Right hindlimb (tissue), 1 donor: ENCODE measurements around the gene CHMP2A.
"Not testable (repeated sequence)": the region's sequence is repeated elsewhere in the genome, so short reads cannot be mapped to it uniquely, and the experiment has no call there.

Experiments
- DNase-seq: peaks from one replicate; pipeline ENCODE4 v3.0.0-alpha.2; 2018

Gene CHMP2A

DNA sequence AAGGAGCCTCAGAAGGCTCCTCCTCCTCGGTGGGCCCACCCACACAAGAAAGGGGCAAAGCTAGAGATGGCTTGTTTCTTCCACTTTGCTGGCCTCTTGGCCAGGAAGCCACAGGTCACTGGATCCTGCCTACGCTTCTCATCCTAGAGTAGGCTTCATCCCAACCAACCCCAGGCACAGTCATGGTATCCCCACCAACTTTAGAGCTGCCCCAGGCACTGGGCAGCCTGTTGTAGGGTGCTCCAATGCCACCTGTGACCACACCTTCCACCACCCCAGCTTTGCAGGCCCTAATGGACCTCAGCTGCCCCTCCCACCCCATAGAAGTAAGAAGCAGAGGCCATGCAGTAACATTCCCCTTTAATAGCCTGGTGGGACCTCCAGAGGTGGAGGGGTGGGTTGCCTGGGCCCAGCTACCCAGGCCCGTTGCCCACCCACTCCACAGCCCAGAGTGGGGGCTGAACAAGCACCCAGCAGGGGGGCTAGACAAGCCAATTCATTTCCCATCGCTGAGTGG lies 522 bp upstream of the CHMP2A start:
- no peak for DNase-seq

DNA sequence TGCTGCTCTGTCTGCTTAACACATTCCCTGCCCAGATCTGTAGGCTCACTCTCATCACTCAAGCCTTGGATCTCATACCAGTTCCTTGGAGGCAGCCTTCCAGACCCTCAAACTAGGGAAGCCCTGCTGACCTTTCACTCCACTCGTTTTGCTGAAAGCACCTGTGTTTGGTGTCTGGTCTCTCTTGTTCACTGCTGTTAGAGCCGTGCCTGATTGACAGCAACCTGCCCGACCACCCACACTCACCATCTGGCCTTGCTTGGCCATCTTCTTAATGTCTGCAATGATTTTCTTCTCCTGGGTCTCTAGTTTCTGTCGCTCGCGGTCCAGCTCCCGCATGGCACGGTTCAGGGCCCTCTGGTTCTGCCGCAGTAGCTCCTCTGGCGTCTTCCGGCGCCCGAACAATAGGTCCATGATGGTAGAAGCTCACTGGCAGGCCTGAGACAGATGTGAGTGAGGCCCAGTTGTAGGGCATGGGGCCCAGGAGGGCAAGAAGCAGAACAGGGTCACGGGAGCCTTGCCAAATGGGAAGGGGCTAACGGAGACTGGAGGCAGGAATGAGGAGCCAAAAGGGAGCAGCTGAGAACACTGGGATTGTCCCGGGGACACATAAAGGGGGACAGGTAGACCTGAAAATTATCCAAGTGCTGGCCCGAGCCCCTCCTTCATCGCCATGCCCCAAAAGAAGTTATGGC lies 959 bp downstream of the CHMP2A start:
- DNase-seq = peak; percentile 33

DNA sequence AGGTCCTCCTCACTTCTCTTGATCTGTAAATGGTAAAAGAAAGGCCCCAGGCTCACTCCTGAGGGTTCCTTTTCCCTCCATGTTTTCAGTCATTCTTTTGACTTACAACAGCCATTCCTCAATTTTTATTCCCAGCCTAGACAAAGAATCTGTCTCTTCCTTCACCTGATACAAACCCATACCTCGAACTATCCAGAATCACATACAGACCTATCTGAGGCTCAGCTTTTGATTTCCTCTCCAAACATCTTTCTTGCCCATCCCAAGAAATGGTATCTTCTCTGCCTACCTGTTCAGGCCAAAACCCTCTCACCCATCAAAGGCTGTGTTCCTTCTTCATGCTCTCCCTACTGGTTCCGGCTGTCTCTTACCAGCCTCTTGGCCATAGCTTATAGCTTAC lies 2.2 kb downstream of the CHMP2A start:
- DNase-seq = no peak

DNA sequence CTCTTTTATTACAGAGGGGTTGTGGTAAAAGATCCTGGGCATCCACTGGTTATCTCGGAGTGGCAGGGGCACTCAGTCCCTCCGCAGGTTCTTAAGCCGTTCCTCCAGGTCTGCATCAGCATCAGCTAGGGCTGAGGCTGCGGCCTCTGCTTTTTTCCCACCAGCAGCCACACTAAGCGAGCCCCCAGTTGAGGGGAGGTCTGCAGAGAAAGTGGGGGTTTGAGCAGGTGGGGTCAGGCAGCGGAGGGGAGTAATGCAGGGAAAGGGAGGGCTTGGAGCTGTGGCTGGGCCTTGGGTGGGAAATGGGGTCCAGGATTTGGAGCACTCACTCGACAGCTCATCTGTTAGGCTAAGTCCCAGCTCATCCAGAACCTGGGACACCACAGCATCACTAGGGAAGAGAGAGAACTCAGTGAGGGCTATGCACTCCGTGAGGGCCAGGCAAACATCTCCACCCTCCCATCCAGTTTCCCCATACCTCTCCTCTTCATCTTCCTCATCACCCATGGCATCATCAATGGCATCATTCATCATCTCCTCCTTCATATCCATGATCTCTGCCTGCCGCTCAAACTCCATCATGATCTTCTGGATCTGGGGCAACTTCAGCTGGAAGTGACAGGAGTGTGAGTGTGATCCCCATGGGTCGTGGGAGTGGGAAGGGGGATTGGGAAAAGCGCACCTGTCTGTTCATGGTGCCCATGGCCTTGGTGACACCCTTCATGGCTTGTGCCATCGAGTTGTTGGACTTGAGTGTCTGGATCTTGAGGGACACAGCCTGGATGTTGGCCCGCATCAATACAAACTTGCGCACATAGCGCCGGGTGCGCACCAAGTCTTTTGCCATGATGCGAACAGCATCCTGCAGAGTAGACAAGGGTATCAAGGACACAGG lies 3.1 kb downstream of the CHMP2A start:
- no peak for DNase-seq

DNA sequence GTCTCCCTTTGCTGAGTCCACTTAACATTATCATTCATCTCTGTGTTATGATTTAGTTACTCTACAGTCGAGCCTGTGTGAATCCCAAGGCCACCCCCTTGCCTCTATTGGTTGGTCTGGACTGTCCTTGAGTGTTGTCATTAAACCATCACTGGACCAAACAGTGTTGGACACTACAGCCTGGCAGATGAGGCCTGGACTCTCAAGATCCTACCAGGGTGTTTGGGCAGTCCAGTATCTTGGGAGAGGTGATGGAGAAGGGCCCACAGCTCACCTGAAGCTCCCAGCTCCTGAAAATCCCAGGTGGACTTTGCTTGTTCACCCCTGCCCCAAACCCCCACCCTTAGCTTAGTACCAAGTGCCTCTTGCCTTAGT lies 3.8 kb downstream of the CHMP2A start:
- DNase-seq = no peak

DNA sequence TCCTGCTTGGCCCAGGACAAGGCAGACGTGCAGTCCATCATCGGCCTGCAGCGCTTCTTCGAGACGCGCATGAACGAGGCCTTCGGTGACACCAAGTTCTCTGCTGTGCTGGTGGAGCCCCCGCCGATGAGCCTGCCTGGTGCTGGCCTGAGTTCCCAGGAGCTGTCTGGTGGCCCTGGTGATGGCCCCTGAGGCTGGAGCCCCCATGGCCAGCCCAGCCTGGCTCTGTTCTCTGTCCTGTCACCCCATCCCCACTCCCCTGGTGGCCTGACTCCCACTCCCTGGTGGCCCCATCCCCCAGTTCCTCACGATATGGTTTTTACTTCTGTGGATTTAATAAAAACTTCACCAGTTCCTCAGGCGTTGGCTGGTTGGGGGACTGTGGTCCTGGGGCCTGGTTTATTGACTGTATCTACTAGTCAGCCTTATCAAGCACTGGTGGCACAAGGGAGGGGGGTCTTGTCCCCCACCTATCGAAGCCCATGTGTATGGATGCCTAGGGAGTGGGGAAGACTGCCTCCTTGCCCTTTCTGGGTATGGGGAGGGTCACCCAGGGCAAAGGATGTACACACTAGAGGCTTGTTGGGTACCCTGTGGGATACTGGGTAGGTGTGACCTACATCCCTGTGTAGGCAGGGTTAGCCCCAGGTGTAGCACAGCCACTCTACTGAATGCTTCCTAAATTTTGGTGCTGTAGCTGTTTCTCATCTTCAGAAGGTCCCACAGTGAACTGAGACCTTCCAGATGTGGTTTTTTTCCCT lies 4.4 kb downstream of the CHMP2A start:
- no peak for DNase-seq

DNA sequence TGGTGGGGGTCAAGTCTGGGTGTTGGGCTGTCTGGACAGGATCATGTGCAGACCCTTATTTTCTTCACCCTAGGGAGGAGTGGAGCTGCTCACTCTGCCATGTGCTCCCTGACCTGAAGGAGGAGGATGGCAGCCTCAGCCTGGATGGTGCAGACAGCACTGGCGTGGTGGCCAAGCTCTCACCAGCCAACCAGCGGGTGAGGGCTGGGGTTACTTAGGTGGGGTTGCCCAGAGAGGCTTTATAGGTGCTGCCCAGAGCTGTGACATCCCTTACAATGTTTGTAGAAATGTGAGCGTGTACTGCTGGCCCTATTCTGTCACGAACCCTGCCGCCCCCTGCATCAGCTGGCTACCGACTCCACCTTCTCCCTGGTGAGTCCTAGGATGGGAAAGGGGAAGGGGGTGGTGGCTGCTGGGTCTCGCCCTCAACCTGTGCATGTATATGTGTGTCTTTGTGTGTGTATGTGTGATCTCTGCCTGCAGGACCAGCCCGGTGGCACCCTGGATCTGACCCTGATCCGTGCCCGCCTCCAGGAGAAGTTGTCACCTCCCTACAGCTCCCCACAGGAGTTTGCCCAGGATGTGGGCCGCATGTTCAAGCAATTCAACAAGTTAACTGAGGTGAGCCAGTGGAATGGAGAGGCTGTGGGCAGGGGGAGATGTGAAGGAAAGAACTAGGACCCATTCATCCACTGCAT lies 5.1 kb downstream of the CHMP2A start:
- no peak for DNase-seq

DNA sequence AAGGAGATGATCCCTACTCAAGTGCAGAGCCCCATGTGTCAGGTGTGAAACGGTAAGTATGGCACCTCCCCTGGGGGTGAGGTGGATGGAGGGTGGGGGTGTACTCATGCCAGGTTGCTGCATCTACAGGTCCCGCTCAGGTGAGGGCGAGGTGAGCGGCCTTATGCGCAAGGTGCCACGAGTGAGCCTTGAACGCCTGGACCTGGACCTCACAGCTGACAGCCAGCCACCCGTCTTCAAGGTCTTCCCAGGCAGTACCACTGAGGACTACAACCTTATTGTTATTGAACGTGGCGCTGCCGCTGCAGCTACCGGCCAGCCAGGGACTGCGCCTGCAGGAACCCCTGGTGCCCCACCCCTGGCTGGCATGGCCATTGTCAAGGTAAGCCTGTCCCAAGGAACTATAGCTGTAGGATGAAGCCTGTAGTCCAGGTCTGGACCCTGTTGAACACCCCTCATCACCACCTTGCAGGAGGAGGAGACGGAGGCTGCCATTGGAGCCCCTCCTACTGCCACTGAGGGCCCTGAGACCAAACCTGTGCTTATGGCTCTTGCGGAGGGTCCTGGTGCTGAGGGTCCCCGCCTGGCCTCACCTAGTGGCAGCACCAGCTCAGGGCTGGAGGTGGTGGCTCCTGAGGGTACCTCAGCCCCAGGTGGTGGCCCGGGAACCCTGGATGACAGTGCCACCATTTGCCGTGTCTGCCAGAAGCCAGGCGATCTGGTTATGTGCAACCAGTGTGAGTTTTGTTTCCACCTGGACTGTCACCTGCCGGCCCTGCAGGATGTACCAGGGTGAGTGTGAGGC lies 5.8 kb downstream of the CHMP2A start:
- DNase-seq = no peak

DNA sequence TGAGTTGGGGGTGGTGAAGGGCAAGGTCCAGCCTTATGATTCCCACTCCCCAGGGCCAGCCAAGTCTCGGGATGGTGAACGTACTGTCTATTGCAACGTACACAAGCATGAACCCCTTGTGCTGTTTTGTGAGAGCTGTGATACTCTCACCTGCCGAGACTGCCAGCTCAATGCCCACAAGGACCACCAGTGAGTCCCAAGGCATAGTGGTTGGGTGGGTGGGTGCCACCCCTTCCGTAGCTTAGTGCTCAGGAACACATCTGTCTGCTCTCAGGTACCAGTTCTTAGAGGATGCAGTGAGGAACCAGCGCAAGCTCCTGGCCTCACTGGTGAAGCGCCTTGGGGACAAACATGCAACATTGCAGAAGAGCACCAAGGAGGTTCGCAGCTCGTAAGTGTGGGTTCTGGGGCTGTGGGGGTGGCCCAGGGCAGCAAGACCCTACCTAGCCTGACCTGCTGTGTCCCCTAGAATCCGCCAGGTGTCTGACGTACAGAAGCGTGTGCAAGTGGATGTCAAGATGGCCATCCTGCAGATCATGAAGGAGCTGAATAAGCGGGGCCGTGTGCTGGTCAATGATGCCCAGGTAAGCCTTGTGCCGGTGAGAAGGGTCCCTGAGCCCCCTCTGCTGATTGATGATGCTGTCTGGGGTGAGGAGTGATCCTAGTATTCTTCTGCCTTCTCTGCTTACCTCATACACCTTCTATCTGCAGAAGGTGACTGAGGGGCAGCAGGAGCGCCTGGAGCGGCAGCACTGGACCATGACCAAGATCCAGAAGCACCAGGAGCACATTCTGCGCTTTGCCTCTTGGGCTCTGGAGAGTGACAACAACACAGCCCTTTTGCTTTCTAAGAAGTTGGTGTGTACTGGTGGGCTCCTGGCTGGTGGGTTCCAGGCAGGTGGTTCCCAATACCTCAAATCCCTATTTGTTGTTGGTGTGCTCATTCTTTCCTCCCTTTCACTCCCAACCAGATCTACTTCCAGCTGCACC lies 7.3 kb downstream of the CHMP2A start:
- no peak for DNase-seq

DNA sequence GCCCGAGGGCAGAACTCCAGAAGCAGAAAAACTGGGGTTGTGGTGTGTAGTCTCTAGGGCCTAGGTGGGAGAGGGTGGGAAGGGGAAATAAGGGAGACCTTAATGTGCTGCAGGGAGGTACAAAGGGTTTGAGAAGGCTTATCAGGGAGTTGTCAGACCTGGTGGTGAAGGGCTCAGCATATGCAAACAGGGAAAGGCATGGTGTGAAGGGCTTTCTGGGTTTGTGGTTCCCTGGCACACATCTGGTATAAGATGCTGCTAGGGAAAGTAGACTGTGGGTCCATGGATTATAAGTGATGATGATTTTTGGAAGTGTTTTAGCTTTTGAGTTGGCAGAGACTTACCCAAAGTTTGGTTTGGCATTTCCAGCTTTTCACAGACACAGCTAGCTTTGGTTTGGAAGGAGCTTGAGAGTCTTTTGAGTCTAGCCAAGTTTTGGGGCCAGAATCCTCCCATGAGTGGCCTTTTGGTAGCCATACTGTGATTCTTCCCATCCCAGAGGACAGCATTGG lies 8.8 kb downstream of the CHMP2A start:
- DNase-seq = no peak

DNA sequence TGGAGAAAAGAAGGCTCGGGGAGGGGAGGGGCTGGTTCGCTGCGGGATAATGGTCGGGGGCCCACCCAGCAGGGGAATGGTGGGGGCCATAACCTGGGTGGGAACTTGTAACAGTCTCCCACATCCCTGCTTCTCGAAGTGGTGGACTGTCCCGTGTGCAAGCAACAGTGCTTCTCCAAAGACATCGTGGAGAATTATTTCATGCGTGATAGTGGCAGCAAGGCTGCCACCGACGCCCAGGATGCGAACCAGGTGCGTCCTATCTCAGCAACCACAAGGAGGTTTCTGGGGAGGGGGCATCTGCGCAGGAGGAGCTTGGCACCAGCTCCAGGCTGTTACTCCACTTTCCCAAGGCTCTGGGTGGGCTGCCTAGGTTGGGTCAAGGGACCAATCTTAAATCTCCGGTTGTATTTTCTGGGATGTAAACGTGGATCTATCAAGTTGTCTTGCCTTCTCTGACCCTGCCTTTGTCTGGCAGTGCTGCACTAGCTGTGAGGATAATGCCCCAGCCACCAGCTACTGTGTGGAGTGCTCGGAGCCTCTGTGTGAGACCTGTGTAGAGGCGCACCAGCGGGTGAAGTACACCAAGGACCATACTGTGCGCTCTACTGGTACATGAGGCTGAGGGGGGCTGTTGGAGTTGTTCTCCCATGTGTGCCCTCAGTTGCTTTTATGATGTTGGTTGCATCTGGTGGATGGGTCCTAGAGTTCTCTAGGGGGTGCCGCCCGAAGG lies 9.5 kb downstream of the CHMP2A start:
- DNase-seq = no peak

DNA sequence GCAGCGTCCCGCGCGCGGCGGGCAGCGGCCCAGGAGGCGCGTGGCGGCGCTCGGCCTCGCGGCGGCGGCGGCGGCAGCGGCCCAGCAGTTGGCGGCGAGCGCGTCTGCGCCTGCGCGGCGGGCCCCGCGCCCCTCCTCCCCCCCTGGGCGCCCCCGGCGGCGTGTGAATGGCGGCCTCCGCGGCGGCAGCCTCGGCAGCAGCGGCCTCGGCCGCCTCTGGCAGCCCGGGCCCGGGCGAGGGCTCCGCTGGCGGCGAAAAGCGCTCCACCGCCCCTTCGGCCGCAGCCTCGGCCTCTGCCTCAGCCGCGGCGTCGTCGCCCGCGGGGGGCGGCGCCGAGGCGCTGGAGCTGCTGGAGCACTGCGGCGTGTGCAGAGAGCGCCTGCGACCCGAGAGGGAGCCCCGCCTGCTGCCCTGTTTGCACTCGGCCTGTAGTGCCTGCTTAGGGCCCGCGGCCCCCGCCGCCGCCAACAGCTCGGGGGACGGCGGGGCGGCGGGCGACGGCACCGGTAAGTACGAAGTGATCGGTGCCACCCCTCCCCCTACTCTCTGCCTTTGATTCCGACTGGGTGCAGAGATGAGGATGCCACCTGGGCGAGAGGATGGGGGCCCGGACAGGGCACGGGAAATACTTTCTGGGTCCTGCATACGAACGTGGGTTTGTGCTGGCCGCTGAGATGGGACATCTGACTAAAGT lies 10.2 kb downstream of the CHMP2A start:
- DNase-seq = no peak

DNA sequence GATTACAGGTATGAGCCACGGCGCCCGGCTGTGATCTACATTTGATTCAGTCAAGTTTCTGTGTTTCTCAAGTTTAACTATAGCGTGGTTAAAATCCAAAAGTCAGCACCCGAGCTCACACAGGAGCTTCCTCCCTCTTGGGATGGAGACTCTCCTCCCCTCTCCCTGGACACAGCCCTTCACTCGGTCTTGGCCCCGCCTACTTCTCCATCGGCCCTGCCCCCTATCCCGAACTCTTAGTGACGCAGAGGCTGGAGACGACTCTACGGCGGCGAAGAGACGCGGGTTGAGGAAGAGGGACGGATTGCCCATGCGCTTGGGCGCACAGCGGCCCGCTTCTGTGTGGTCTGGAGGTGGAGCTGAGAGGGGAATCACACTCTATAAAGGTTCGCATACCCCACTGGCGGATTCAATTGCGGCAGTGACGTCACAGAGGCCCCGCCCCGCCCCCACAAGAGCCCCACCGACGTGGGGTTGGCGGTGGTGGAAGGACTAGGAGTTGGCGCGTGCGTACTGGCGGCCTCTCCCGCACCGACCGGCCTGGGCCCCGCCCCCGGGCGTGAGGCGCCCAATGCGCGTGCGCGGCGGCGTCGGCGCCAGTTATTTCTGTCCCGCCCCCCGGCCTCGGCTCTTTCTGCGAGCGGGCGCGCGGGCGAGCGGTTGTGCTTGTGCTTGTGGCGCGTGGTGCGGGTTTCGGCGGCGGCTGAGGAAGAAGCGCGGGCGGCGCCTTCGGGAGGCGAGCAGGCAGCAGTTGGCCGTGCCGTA lies 10.9 kb downstream of the CHMP2A start, which contains the start of gene TRIM28:
TRIM28 (plus strand) TSS at position 239 of the 765 bp plus-strand sequence. CDS start 694 bp downstream, outside the sequence.
- DNase-seq = peak; percentile 100

DNA sequence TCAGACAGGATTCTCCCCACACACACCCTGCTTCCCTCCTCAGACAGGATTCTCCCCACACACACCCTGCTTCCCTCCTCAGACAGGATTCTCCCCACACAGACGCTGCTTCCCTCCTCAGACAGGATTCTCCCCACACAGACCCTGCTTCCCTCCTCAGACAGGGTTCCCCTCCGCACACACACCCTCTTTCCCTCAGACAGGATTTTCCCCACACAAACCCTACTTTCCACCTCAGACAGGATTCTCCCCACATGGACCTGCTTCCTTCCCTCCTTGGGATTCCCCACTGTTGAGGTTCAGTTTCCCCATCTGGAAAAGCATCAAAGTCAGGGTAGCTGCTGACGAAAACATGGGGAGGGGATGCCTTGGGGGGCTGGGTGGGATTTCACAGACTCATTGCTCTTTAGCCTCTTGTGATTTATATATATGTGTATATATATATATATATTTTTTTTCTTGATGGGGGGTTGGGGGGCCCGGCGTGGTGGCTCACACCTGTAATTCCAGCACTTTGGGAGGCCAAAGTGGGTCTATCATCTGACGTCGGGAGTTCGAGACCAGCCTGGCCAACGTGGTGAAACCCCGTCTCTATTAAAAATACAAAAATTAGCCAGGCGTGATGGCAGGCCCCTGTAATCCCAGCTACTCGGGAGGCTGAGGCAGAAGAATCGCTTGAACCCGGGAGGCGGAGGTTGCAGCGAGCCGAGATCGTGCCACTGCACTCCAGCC lies 12.1 kb downstream of the CHMP2A start:
- not testable (repeated sequence) for DNase-seq

DNA sequence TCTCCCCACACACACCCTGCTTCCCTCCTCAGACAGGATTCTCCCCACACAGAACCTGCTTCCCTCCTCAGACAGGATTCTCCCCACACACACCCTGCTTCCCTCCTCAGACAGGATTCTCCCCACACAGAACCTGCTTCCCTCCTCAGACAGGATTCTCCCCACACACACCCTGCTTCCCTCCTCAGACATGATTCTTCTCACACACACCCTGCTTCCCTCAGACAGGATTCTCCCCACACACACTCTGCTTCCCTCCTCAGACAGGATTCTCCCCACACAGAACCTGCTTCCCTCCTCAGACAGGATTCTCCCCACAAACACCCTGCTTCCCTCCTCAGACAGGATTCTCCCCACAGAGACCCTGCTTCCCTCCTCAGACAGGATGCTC lies 15.7 kb downstream of the CHMP2A start:
- DNase-seq = not testable (repeated sequence)

DNA sequence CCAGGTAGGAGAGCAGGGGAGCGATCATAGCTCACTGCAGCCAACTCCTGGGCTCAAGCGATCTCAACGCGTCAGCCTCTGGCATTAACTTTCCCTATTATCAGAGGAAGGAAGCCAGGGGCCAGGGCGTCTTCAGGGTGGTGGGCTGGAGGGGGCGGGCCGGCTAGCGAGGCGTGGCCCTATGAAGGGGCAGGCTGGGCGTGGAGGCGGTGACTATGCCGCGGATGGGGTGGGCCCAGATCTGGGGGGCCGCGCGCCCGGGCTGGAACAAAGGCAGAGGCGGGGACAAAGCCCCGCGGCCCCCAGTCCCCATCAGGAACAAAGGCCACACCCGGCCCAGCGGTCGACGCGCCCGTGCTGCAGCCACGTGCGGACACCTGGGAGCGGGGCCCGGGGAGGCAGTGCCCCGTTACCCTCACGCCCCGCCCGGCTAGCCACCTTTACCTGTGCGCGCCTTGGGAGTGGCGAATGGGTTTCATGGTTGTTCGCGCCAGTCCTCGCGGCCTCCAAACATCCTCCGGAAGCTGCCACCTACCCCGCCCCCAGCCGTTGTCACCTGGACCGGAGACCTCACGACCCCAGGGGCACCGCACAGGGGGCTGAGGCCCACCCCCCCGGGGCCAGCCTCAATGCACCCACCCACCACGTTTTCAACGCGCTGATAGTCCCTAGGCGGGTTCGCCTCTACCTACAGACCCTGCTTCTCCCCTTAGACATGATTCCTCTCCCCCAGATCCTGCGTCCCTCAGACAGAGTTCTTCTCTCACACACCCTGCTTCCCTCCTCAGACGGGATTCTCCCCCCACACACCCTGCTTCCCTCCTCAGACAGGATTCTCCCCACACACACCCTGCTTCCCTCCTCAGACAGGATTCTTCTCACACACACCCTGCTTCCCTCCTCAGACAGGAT lies 16.4 kb downstream of the CHMP2A start:
- peak; percentile 77 for DNase-seq
